GM12892 (cell line): ENCODE results near the gene ACTN1.

Experiments
- POLR2A ChIP-seq: IDR thresholded peaks from 2 replicates; pipeline ENCODE4 v1.6.1; 2011; ENCODE audit warnings: low read depth, low read length, control low read depth
- POLR2AphosphoS5 ChIP-seq: IDR thresholded peaks from 2 replicates; pipeline ENCODE4 v1.6.1; 2011; ENCODE audit warnings: low read depth, low read length, control low read depth

- TF ChIP-seq POLR2AphosphoS5, result no peak
- TF ChIP-seq POLR2A, result no peak
Observed at GRCh38 chr14:68958553-68958952, 20.5 kb downstream of the ACTN1 start.
